ENCODE measurements around the gene CEP350.
A peak's percentile ranks its signal among the peaks of the same experiment; 100 is the strongest.

The CEP350 gene

DNA sequence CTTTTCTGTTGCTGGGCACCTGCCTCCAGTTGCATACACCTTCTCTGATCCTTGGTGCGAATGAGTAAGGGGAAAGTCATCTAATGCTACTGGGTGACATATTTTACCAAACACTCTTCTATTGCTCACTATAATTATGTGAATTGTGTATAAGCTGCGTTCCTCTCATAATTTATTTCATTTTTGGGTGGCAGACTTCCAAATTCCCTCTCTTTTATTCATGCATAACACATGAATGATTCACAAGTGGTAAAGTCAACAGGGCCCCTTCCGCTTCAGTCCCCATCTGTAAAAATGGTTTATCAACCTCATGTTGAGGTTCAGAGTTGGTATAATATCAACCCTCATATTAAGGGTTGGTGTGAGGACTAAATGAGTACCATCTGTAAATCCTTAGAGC lies 196.9 kb downstream of the CEP350 start:
- TF ChIP-seq, protein P1, sequence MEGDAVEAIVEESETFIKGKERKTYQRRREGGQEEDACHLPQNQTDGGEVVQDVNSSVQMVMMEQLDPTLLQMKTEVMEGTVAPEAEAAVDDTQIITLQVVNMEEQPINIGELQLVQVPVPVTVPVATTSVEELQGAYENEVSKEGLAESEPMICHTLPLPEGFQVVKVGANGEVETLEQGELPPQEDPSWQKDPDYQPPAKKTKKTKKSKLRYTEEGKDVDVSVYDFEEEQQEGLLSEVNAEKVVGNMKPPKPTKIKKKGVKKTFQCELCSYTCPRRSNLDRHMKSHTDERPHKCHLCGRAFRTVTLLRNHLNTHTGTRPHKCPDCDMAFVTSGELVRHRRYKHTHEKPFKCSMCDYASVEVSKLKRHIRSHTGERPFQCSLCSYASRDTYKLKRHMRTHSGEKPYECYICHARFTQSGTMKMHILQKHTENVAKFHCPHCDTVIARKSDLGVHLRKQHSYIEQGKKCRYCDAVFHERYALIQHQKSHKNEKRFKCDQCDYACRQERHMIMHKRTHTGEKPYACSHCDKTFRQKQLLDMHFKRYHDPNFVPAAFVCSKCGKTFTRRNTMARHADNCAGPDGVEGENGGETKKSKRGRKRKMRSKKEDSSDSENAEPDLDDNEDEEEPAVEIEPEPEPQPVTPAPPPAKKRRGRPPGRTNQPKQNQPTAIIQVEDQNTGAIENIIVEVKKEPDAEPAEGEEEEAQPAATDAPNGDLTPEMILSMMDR (conservative IDR thresholded peaks at IDR 0.05; ENCODE audit: low read length) = no peak
- H3K4me3 ChIP-seq (ENCODE audit: low read length) = no peak overlapping the region
- DNase-seq (ENCODE audit: low read depth) = peak; percentile 92

DNA sequence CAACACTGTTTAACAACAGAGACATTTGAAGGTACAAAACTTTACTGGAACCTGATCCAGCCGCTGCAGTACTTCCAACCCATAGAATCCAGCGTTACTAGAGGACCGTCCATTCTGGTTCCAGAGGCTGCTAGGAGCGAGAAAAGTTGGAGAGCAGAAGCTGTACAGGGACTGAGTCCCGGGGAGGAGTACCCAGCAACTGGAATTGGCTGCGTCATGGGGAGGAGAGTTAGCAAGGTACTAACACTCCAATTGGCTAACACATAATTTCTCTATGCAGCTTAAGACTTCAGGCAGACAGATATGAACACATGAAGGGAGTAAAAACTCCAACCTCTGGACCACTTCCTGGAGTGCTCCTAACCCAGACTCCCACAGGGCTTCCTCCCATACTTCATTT lies 198.0 kb downstream of the CEP350 start:
- no peak for DNase-seq (ENCODE audit: low read depth)
- no peak overlapping the region for H3K4me3 ChIP-seq (ENCODE audit: low read length)
- TF ChIP-seq, protein P1 (conservative IDR thresholded peaks at IDR 0.05; ENCODE audit: low read length) = no peak

DNA sequence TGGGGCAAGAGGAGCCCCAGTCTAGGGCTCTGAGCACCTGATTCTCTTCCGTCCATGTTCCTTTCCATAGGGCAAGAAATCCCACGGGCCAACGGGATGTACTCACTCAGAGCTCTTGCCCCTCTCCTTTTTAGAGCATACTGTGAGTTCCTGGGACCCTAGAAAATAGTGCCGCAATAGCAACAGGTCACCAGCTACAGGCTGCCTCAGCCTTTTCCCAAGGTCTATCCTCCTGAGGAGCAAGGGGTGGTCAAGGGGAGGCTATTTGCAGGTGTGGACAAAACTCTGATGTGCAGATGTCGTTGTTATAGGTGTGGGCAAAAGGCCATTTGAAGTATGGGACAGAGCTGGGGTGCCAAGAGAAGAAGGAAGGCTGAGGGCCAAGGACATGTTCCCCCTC lies 198.4 kb downstream of the CEP350 start:
- DNase-seq (ENCODE audit: low read depth) = no peak
- TF ChIP-seq, protein P1 (conservative IDR thresholded peaks at IDR 0.05; ENCODE audit: low read length) = no peak
- H3K4me3 ChIP-seq (ENCODE audit: low read length) = no peak overlapping the region

DNA sequence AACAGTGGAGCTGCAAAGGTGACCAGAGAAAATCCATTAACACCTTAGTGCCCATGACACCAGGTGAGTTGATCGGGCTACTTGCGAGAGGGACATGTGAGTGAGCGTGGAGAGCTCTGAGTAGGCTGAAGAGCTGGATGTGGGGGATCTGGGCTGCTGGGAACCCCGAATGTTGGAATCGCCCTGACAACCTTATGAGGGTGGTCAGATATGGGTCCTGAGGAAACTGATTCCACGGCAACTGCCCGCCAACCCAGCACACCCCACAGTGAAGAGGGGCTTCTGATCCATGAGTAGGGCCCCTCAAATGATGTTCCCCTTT lies 199.4 kb downstream of the CEP350 start:
- TF ChIP-seq, protein P1 (conservative IDR thresholded peaks at IDR 0.05; ENCODE audit: low read length) = no peak
- peak overlapping the region; percentile 93 for H3K4me3 ChIP-seq (ENCODE audit: low read length)
- no peak for DNase-seq (ENCODE audit: low read depth)

DNA sequence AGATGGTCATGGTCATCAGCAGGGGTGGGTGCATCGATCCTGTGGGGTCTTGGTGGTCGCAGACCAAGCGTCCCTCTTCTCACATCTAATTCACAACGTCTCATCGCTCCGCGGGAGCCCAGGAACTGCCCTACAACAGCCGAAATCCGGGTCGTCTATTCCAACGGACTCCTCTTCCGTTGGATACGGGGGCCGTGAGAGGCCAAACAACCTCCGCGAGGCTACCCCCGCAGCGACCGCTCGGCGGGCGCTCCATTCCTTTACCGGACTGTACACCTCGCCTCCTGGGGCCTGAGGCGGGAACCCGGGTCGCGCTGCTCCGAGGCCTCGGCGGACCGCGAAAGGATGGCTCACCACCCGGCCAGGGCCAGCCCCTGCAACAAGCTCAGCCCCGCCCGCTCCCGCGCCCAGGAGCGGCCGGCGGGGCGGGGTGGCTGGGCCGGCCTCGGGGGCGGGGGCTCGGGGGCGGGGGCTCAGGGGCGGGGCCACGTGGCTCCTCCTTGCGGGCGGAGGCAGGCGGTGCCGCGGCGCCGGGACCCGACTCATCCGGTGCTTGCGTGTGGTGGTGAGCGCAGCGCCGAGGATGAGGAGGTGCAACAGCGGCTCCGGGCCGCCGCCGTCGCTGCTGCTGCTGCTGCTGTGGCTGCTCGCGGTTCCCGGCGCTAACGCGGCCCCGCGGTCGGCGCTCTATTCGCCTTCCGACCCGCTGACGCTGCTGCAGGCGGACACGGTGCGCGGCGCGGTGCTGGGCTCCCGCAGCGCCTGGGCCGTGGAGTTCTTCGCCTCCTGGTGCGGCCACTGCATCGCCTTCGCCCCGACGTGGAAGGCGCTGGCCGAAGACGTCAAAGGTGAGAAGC lies 199.9 kb downstream of the CEP350 start, which contains the start of gene QSOX1:
TSS of gene QSOX1 (plus strand) at position 545 of the 857 bp plus-strand sequence. CDS start at position 584, 39 bp downstream.
- peak; percentile 89 for DNase-seq (ENCODE audit: low read depth)
- H3K4me3 ChIP-seq (ENCODE audit: low read length) = peak within 1 kb of the TSS; percentile 93
- TF ChIP-seq, protein P1 (conservative IDR thresholded peaks at IDR 0.05; ENCODE audit: low read length) = no peak

DNA sequence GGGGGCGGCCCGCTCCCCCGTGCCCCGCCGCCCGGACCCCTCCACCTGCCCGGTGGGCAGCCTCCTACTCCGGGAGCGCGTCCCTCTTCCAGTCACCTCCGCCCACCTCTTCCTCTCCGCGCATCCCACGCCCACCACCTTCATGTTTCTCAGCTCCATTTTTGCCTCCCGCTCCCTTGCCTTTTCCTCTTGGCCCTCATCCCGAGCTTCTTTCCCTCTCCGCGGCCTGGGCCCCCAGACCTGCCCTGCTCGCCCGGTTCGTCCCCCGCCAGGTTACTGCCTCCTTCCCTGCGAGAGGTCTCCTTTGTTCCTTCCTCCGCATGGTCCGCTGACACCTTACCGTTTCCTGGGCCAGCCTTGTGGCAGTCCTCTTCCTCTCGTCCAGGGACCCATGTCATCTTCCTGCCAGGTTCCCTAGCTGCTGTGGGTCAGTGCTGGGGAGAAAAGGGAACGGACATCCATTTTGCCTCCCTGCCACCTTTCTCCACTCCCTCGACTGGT lies 200.6 kb downstream of the CEP350 start:
- TF ChIP-seq, protein P1 (conservative IDR thresholded peaks at IDR 0.05; ENCODE audit: low read length) = no peak
- no peak for DNase-seq (ENCODE audit: low read depth)
- H3K4me3 ChIP-seq (ENCODE audit: low read length) = peak overlapping the region; percentile 76

DNA sequence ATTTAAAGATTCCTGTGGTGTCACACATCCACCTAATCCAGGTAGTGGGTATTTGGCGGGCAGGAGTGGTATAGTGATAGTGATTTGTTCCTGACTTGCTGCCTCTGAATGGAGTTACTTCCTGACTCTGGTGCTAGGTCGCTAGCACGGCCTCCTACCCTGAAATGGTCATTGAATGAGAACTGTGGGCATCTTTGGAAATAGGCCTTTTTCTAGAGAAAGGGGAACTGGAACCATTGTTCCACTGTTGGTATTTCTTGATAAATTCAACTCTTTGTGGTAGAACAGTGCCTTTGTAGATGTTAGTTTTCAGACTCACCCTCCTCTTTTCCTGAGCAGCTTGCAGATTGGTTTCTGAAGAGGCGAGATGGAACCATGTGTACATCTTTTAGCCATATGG lies 201.6 kb downstream of the CEP350 start:
- no peak for DNase-seq (ENCODE audit: low read depth)
- TF ChIP-seq, protein P1 (conservative IDR thresholded peaks at IDR 0.05; ENCODE audit: low read length) = no peak
- H3K4me3 ChIP-seq (ENCODE audit: low read length) = peak overlapping the region; percentile 76
